Karpas-422 (cell line): ENCODE data around the gene USP20. TPM values are rescaled to one million over a fixed set of nuclear protein-coding genes. Genes with fewer than 3 reads are reported as not detected.

Experiments used
- DNase-seq: peaks from one replicate; pipeline ENCODE4 v3.0.0-alpha.2; 2015
- H2AFZ ChIP-seq: fragments of 200-600 bp; sonication (generic); 2 replicates; pipeline ENCODE4 v1.6.1; 2014; ENCODE audit warnings: antibody characterized with exemption, low read length, mixed read lengths
- H3K27ac ChIP-seq: fragments of 200-600 bp; sonication (generic); 2 replicates; pipeline ENCODE4 v1.5.1; 2014; ENCODE audit warnings: mild to moderate bottlenecking, low read length, moderate library complexity
- H3K27me3 ChIP-seq: fragments of 200-600 bp; sonication (generic); 2 replicates; pipeline ENCODE4 v1.6.1; 2014; ENCODE audit warnings: low read length, mixed read lengths
- H3K36me3 ChIP-seq: fragments of 200-600 bp; sonication (generic); 2 replicates; pipeline ENCODE4 v1.6.1; 2014; ENCODE audit warnings: low read length, mixed read lengths; ENCODE audit not compliant: insufficient read depth
- H3K4me1 ChIP-seq: fragments of 200-600 bp; sonication (generic); 2 replicates; pipeline ENCODE4 v1.6.1; 2014; ENCODE audit warnings: mild to moderate bottlenecking, low read length, mixed read lengths
- H3K4me2 ChIP-seq: fragments of 200-600 bp; sonication (generic); 2 replicates; pipeline ENCODE4 v1.6.1; 2014; ENCODE audit warnings: low read length, low read depth, mild to moderate bottlenecking; ENCODE audit not compliant: poor library complexity, severe bottlenecking
- H3K4me3 ChIP-seq: fragments of 200-600 bp; sonication (generic); 2 replicates; pipeline ENCODE4 v1.5.1; 2014; ENCODE audit warnings: mild to moderate bottlenecking, antibody characterized with exemption, low read length, mixed read lengths
- H3K79me2 ChIP-seq: fragments of 200-600 bp; sonication (generic); 2 replicates; pipeline ENCODE4 v1.6.1; 2014; ENCODE audit warnings: mild to moderate bottlenecking, low read length, mixed read lengths
- H3K9ac ChIP-seq: fragments of 200-600 bp; sonication (generic); 2 replicates; pipeline ENCODE4 v1.6.0; 2014; ENCODE audit warnings: low read length
- H3K9me2 ChIP-seq: fragments of 200-600 bp; sonication (generic), shearing (Covaris generic); replicated peaks from 2 replicates; pipeline ENCODE4 v1.6.0; 2014; ENCODE audit warnings: mild to moderate bottlenecking, low read length, moderate library complexity; ENCODE audit not compliant: insufficient read depth
- H3K9me3 ChIP-seq: fragments of 300-700, 200-600 bp; sonication (generic); 2 replicates; pipeline ENCODE4 v1.6.1; 2014; ENCODE audit warnings: low read length, mixed read lengths
- H4K20me1 ChIP-seq: fragments of 200-600 bp; sonication (generic); 2 replicates; pipeline ENCODE4 v1.6.1; 2014; ENCODE audit warnings: mild to moderate bottlenecking, antibody characterized with exemption, low read length, low read depth; ENCODE audit not compliant: insufficient read depth
- total RNA-seq: library from RNA; depleted of rRNA; stranded (reverse); fragments of >200 nt; shearing (Covaris generic); gene quantifications from 2 replicates; pipeline ENCODE4 v1.2.3, GENCODE V29; 2014; ENCODE audit warnings: low replicate concordance

The USP20 gene
- total RNA-seq, 1 experiment from 2014 or later: 11.7 TPM

DNA sequence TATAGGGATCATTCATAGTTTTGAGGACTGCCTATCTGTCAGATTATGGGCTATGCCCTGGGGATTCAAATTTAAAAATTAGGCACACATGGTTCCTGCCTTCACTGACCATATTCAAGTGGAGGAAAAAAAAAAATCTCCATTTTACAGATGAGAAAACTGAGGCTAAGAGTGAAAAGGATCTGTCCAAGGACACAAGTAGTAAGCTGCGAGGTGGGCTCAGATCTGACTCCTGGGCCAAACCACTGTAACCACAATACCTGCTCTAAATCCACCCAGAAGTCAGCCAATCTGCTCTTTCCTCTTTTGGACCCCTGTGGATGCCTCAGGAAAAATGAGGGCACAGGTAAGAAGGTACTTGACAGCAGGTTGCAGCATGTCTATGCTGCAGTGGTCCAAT lies 8.5 kb upstream of the USP20 start:
- Histone ChIP-seq H3K4me3 (no peak overlapping the region), H3K36me3 (peaks cover 20% of the 10 kb centered on the region; the same call in 1 of the 2 replicates)

GRCh38 chr9:129828051-129828450 lies 7.2 kb upstream of the USP20 start:
- H3K79me2 ChIP-seq: peaks cover 5% of the 10 kb centered on the region
- DNase-seq: no peak
- H3K27ac ChIP-seq: no peak overlapping the region
- no peak overlapping the region for H3K4me2 ChIP-seq
- H3K9me2 ChIP-seq: no peaks in the 10 kb centered on the region
- no peaks in the 10 kb centered on the region for H3K27me3 ChIP-seq
- no peak overlapping the region for H2AFZ ChIP-seq
- peaks cover 19% of the 10 kb centered on the region; the same call in 1 of the 2 replicates for H3K36me3 ChIP-seq
- H3K9me3 ChIP-seq: no peaks in the 10 kb centered on the region
- H3K4me3 ChIP-seq: no peak overlapping the region
- H3K9ac ChIP-seq: no peak overlapping the region
- peaks cover 1% of the 10 kb centered on the region; the same call in 1 of the 2 replicates for H4K20me1 ChIP-seq
- no peaks in the 10 kb centered on the region; the same call in 1 of the 2 replicates for H3K4me1 ChIP-seq

More for the DNA sequence above, 8.5 kb upstream of the USP20 start:
- no peak for DNase-seq
- Histone ChIP-seq H3K9me2 (no peaks in the 10 kb centered on the region), H4K20me1 (peaks cover 6% of the 10 kb centered on the region; the same call in 1 of the 2 replicates), H3K27me3 (no peaks in the 10 kb centered on the region), H2AFZ (no peak overlapping the region), H3K79me2 (peaks cover 18% of the 10 kb centered on the region), H3K9ac (no peak overlapping the region), H3K27ac (no peak overlapping the region), H3K4me1 (peaks cover 7% of the 10 kb centered on the region), H3K9me3 (no peaks in the 10 kb centered on the region), H3K4me2 (no peak overlapping the region)

DNA sequence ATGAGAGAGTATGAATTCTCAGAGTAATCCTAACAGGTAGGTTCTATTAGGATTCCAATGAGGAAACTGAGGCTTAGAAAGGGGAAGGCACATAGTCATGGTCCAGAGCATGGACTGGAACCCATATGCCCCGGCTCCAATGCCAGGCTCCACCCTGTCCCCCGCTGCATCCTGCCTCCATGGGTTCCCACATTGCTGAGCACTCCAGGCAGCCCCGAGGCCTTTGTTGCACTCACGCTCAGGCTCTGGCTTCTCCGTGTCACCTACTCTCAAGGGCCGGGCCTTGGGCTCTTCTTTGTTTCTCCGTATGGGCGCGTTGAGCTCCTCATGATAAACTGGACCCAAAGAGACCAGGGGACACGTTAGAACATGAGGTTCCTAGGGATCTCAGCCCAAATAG lies 6.3 kb upstream of the USP20 start:
- H3K4me1 ChIP-seq: peaks cover 8% of the 10 kb centered on the region
- no peak overlapping the region for H3K9ac ChIP-seq
- no peaks in the 10 kb centered on the region for H3K9me2 ChIP-seq
- no peak overlapping the region for H3K4me3 ChIP-seq
- H3K9me3 ChIP-seq: no peaks in the 10 kb centered on the region
- H4K20me1 ChIP-seq: peaks cover 8% of the 10 kb centered on the region; the same call in 1 of the 2 replicates
- H3K27ac ChIP-seq: no peak overlapping the region
- DNase-seq: no peak
- H3K27me3 ChIP-seq: no peaks in the 10 kb centered on the region
- no peak overlapping the region for H3K4me2 ChIP-seq
- H2AFZ ChIP-seq: no peak overlapping the region
- H3K79me2 ChIP-seq: peaks cover 9% of the 10 kb centered on the region
- peaks cover 26% of the 10 kb centered on the region; the same call in 1 of the 2 replicates for H3K36me3 ChIP-seq

GRCh38 chr9:129832982-129833381 lies 2.3 kb upstream of the USP20 start:
- H3K9ac ChIP-seq: no peak overlapping the region
- H3K9me3 ChIP-seq: no peaks in the 10 kb centered on the region
- H3K36me3 ChIP-seq: peaks cover 25% of the 10 kb centered on the region; the same call in 1 of the 2 replicates
- H4K20me1 ChIP-seq: peaks cover 8% of the 10 kb centered on the region; the same call in 1 of the 2 replicates
- no peak for DNase-seq
- no peaks in the 10 kb centered on the region for H3K9me2 ChIP-seq
- no peaks in the 10 kb centered on the region for H3K27me3 ChIP-seq
- peaks cover 24% of the 10 kb centered on the region for H3K4me1 ChIP-seq
- H2AFZ ChIP-seq: no peak overlapping the region
- H3K27ac ChIP-seq: no peak overlapping the region
- H3K4me3 ChIP-seq: no peak overlapping the region
- H3K79me2 ChIP-seq: peaks cover 44% of the 10 kb centered on the region
- H3K4me2 ChIP-seq: no peak overlapping the region

- Histone ChIP-seq H3K9me2 (no peaks in the 10 kb centered on the region), H3K79me2 (peaks cover 59% of the 10 kb centered on the region), H3K4me1 (peaks cover 39% of the 10 kb centered on the region), H3K27ac (peak overlapping the region; percentile 59), H3K4me3 (peak overlapping the region; percentile 99), H3K4me2 (peak overlapping the region; percentile 83), H2AFZ (peak overlapping the region; percentile 13; the same call in 1 of the 2 replicates), H4K20me1 (peaks cover 8% of the 10 kb centered on the region; the same call in 1 of the 2 replicates), H3K9me3 (no peaks in the 10 kb centered on the region), H3K36me3 (peaks cover 23% of the 10 kb centered on the region; the same call in 1 of the 2 replicates), H3K9ac (peak overlapping the region; percentile 97), H3K27me3 (no peaks in the 10 kb centered on the region)
- DNase-seq: peak; percentile 75
Observed at GRCh38 chr9:129834489-129835127, 650 bp upstream of the USP20 start.

DNA sequence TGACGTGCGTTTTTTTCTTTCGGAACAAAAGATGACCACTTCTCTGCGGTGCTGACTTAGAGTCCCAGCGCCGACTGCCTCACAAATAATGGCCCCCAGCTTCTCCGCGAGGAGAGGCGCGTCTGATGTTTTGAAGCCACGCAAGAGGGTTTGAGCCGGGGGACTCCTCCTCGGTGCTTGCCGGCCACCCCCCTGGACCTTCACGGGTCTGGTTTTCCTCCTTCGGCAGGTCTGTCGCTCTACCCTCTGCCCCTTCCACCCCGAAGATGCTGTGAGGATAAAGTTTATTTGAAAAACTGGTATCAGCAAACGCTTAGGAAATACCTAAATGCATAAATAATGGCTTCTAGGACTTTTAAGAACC lies 584 bp downstream of the USP20 start:
- peak overlapping the region; percentile 53 for H3K27ac ChIP-seq
- no peaks in the 10 kb centered on the region for H3K27me3 ChIP-seq
- peak; percentile 69 for DNase-seq
- H3K36me3 ChIP-seq: peaks cover 20% of the 10 kb centered on the region; the same call in 1 of the 2 replicates
- 0 out of 2 replicates have a peak overlapping the region, but pooled peaks have one; percentile 28 for H2AFZ ChIP-seq
- H3K4me2 ChIP-seq: peak overlapping the region; percentile 77
- H3K79me2 ChIP-seq: peaks cover 68% of the 10 kb centered on the region
- H3K9ac ChIP-seq: peak overlapping the region; percentile 86
- H3K4me1 ChIP-seq: peaks cover 43% of the 10 kb centered on the region
- peak overlapping the region; percentile 99 for H3K4me3 ChIP-seq
- peaks cover 8% of the 10 kb centered on the region; the same call in 1 of the 2 replicates for H4K20me1 ChIP-seq
- no peaks in the 10 kb centered on the region for H3K9me2 ChIP-seq
- H3K9me3 ChIP-seq: no peaks in the 10 kb centered on the region

- Histone ChIP-seq H3K9ac (peak overlapping the region; percentile 86), H3K9me3 (no peaks in the 10 kb centered on the region), H3K4me1 (peaks cover 43% of the 10 kb centered on the region), H3K27me3 (no peaks in the 10 kb centered on the region), H2AFZ (no peak overlapping the region), H3K79me2 (peaks cover 74% of the 10 kb centered on the region), H3K4me2 (peak overlapping the region; percentile 77), H3K36me3 (peaks cover 17% of the 10 kb centered on the region; the same call in 1 of the 2 replicates), H3K9me2 (no peaks in the 10 kb centered on the region), H3K4me3 (peak overlapping the region; percentile 99), H3K27ac (peak overlapping the region; percentile 53), H4K20me1 (peaks cover 8% of the 10 kb centered on the region; the same call in 1 of the 2 replicates)
- peak; percentile 87 for DNase-seq
Observed at GRCh38 chr9:129836311-129837007, 1.2 kb downstream of the USP20 start.

- no peak overlapping the region for H2AFZ ChIP-seq
- H3K36me3 ChIP-seq: no peaks in the 10 kb centered on the region; the same call in 1 of the 2 replicates
- no peak for DNase-seq
- H3K9ac ChIP-seq: no peak overlapping the region
- H3K79me2 ChIP-seq: peaks cover 78% of the 10 kb centered on the region
- H4K20me1 ChIP-seq: peaks cover 2% of the 10 kb centered on the region; the same call in 1 of the 2 replicates
- peaks cover 39% of the 10 kb centered on the region for H3K4me1 ChIP-seq
- H3K9me3 ChIP-seq: no peaks in the 10 kb centered on the region
- no peaks in the 10 kb centered on the region for H3K9me2 ChIP-seq
- no peak overlapping the region for H3K4me2 ChIP-seq
- H3K27me3 ChIP-seq: no peaks in the 10 kb centered on the region
- H3K27ac ChIP-seq: no peak overlapping the region
- no peak overlapping the region for H3K4me3 ChIP-seq
Observed at GRCh38 chr9:129838707-129839259, 3.5 kb downstream of the USP20 start.
